Stimulated activated CD4-positive, alpha-beta T cell treated with anti-CD3 and anti-CD28 coated beads, TNF-alpha, amount 100 ng/mL, for 1 hour (primary cell): ENCODE measurements around the gene UGT1A7.

Experiments used
- DNase-seq, 3 donors: peaks; one replicate each; pipeline ENCODE4 v3.0.0-alpha.2; 2020; ENCODE audit warnings: low read depth in 3 of 3, low spot score in 1 of 3

UGT1A7 gene

DNA sequence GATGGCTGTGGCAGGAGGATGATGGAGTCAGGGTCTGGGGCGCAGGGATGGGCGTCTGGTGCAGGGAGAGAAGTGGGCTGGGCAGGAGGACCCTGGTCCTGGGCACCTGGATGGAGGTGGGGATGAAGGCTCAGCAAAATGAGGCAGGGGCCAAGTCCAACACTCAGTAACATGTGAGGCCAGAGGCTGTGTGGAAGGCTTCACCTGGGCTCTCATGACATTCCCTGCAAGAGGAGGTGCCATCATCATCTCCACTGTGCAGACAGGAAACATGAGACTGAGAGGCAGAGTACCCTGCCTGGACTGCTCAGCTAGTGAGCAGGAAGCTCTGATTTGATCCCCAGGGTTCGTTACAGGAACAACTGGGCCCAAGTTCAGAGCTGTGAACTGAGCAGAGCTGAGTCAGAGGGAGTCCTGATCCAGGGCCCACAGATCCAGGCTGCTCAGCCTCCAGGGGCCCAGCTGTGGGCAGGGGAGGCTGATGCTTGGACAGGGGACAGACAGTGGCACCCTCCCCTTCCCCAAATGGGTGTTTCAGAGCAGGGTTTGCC is 135.7 kb downstream of the UGT1A7 start:
- no peak for DNase-seq

DNA sequence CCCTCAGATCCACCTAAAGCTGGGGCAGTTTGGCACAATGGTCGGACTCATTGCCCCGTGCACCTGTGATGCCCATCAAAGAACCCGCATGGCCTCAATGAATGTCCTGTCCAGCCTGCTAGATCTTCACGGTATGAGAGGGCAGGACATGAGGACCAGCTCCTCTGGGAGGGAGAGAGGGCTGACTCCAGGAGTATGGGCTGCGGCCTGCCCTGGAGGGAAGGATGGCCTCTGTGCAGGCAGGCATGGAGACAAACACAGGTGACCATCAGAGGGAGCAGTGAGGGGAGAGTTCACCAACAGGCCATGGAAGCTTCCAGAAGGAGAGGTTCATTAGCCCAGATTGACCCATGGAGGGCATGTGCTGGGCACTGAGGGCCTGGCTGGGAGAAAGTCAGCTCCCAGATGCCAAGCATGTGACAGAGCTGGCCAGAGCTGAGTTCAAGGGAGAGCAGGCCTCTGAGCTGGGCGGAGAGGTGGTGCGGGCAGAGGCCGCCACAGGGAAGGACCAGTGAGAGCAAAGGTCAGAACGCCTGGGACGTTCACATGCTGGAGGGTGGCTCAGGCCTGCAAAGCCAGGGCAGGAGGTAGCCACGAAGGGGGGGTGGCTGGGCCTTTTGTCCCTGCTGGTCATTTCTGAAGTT is 136.4 kb downstream of the UGT1A7 start:
- no peak for DNase-seq

DNA sequence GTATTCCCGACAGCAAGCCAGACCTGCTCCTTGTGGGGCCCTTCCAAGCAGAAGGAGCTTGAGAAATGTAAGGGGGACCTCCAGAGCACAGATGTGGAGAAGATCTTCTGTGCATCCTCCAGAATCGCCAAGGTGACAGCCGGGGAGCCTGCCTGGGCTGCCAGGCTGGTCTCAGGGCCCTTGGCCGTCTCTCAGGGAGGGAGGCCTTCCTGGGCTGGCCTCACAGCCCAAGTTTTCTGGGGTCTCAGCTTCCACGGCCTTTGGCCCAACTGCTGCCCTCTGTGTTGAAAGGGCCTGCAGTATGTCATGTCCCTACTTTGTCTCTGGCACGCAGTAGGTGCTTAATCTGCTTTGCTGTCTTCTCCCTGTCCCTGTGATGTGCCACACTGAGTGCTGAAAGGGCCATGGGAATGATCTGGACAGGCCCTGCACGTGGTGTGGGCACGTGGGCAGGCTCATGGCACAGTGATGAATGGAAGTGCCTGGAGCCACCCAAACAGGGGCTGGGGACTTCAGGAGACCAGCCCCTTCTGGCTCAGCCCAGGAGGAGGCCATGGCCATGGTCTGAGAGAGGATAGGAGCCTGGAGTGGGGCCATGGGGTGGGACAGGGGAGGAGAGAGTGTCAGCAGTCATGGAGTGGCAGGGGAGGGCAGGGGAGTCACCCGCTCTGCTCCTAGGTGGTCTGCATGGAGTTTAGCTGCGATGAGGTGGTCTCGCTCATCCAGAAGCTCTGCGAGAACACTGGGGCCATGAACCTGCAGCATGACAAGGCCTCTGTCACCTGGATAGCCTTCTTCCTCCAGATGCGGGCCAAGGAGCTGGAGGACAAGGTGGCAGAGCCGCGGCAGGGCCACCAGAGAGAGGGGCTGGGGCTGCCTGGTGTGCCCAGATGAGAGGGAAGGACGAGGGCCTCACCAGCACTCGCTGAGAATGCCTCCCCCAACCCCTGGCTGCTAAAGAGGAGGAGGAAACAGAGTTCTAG is 137.2 kb downstream of the UGT1A7 start:
- DNase-seq: no peak

DNA sequence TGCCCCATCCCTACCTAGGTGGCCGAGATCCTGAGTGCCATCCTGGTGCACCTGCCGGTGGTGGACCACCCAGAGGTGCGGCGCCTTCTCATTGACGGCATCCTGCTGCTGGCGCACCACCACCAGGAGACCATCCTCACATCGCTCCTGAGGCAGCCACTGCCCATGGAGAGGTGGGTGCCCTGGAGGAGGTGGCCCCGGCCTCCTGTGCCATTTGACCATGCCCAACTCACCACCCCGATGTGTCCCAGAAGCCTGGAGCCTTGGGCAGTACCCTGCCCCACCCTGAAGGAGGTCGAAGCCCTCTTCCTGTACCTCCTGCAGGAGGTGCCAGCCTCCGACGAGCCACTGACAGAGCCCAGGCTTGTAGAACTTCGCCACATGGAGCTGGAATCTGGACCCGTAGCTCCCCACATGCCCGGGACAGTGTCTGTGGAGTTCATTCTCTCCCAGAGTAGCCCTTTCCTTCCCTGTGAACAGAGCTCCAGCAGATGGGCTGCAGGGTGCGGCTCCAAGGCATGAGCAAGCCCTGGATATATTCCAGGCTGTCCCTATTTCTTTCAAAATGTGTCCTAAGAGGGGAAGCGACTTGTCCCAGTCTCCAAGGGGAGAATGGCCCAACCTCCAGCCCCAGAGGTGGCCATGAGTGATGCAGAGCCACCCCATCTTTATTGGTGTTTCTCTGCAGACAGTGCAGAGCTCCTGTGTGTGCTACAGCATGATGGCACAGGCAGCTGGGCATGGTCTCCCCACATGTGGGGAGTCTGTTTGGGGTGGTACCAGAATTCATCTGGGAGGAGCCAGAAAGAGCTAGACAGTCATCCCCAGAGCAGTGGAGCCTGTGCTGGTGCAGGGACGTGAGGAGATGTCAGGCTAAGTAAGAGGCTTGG is 138.4 kb downstream of the UGT1A7 start:
- no peak for DNase-seq

DNA sequence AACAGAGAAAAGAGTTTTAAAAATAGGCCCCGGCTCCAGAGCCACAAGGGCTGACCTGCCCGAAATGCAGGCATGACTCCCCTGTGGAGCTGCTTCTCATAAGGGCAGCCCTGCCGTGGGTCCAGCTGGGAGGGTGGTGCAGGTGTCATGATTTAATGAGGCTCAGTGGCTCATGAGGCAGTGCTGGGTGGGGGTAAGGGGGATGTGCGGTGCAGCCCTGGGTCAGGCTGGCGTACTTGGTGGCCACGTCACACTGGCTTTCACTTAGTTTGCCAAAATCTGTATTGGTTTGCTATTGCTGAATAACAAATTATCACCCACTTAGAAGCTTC is 139.0 kb downstream of the UGT1A7 start:
- DNase-seq: no peak

DNA sequence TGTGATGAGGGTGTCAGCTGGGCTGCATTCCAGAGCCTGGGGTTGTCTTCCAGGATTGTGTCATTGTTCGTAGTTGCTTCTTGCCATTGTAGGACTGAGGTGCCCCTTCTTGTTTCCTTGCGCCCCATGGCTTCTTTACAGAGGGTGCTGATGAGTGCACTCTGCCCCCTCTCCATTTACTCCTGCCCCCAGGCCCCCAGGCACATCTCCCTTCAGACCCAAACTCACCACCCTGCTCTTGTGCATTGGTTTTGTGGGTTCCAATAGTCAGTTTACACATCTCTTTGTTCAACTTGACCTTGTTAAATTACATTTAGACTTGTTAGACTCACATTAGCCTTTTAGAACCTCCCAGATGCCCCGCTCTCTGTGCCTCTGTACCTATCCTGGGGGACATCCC is 139.5 kb downstream of the UGT1A7 start:
- DNase-seq: no peak

DNA sequence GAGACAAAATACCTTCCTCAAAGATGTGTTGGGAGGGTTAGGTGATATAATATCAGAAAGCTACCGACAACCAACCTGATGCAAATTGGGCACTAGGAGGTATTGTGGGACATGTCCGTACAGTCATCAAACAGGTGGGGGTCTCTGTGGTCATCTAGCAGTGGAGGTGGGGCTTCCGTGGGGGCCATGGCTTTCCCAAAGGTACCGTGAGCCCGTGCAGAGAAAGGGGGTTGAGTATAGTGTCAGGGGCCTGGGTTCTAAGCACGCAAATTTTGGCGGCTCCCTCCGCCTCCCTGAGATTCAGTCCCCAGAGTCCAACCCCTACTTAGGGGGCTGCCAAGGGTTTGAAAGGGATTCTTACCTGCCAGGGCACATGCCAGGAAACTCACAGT is 140.0 kb downstream of the UGT1A7 start:
- DNase-seq: no peak

DNA sequence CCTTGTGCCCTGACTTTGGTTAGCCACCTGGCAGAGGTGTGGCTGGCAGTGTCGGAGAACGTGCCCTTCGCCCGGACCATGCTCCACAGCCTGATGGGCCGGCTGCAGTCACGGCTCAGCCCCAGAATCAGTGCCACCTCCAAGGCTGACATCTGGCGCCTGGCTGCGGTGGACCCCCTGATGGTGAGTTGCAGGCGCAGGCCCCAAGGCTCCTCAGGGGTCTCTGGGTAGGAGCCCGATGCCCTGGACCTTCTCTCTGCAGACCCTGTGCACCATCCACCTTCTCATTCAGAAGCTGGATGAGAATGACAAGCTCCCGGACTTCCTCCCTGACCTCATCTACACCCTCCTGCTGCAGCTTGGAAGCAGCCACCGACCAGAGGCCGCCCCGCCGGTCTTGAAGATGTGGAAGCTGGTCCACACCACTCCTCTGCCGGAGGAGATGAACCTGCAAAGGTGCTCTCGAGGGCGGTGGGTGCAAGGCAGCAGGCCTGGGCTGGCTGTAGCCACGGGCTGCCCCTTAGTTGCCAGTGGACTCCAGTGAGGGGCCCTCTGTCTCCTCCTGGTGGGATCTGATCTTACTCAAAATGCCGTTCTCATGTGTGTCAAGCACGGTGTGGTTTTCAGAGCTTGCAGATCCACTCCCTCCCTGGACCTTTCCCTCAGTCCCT is 140.5 kb downstream of the UGT1A7 start:
- no peak for DNase-seq
